H1 (cell line): ENCODE data around the gene KRT222. TPM values are rescaled to one million over a fixed set of nuclear protein-coding genes. Genes with fewer than 3 reads are reported as not detected.

Experiments used
- CTCF ChIA-PET: fragments of 300-600 bp; sonication (Branson Sonifier 250); formaldehyde crosslinking; loops from one replicate; lab custom pipeline; 2021; ENCODE audit not compliant: partially characterized antibody; lab: Charles Lee
- POLR2A ChIA-PET: fragments of 300-600 bp; sonication (Branson Sonifier 250); formaldehyde crosslinking; loops from one replicate; lab custom pipeline; 2021; ENCODE audit warnings: inconsistent platforms; ENCODE audit not compliant: partially characterized antibody; lab: Charles Lee
- DNase-seq, 2 experiments: peaks; one replicate each; pipeline versions ENCODE4 v3.0.0 to v3.0.0-alpha.2; 2010 to 2022; ENCODE audit warnings: low spot score in 2 of 2, low read depth in 1 of 2, mixed read lengths in 1 of 2
- FAIRE-seq: peaks from 2 replicates; lab custom pipeline; 2011; peaks lifted over from hg19 to GRCh38; lab: Jason Lieb, UNC
- H2AFZ ChIP-seq: 2 replicates; pipeline ENCODE4 v1.8.1; 2012; ENCODE audit warnings: low read length, inconsistent platforms
- H2AK5ac ChIP-seq: 2 replicates; pipeline ENCODE4 v1.6.1; 2013; ENCODE audit warnings: low read depth, low read length
- H2BK120ac ChIP-seq: replicated peaks from 2 replicates; pipeline ENCODE3; 2013; ENCODE audit warnings: low read depth, low read length, inconsistent platforms
- H2BK12ac ChIP-seq: 2 replicates; pipeline ENCODE4 v1.6.1; 2013; ENCODE audit warnings: low read depth, low read length
- H2BK15ac ChIP-seq: 2 replicates; pipeline ENCODE4 v1.6.1; 2013; ENCODE audit warnings: low read length
- H2BK20ac ChIP-seq: 2 replicates; pipeline ENCODE4 v1.6.1; 2013; ENCODE audit warnings: low read length
- H2BK5ac ChIP-seq: 2 replicates; pipeline ENCODE4 v1.6.1; 2013; ENCODE audit warnings: low read depth, low read length
- H3K14ac ChIP-seq: 2 replicates; pipeline ENCODE4 v1.6.1; 2013; ENCODE audit warnings: inconsistent platforms; ENCODE audit not compliant: insufficient read length
- H3K18ac ChIP-seq: 2 replicates; pipeline ENCODE4 v1.6.1; 2013; ENCODE audit warnings: low read length; ENCODE audit errors: extremely low read depth
- H3K23ac ChIP-seq: 2 replicates; pipeline ENCODE4 v1.6.1; 2013; ENCODE audit warnings: inconsistent platforms; ENCODE audit not compliant: insufficient read length
- H3K23me2 ChIP-seq: 2 replicates; pipeline ENCODE4 v1.6.1; 2013; ENCODE audit warnings: low read depth, low read length
- H3K27ac ChIP-seq: 2 replicates; pipeline ENCODE4 v1.6.1; 2011; ENCODE audit warnings: low read depth, low read length, inconsistent platforms
- H3K27me3 ChIP-seq, 4 experiments: replicated peaks in 1 of 4; 1 replicate in 1 of 4; 2 replicates in 3 of 4; pipeline versions ENCODE4 v1.6.1 to v1.8.1; 2011 to 2013; ENCODE audit warnings: low read length in 3 of 4, mild to moderate bottlenecking in 3 of 4, inconsistent platforms in 2 of 4, mixed read lengths in 2 of 4, moderate library complexity in 1 of 4; ENCODE audit not compliant: control insufficient read depth in 3 of 4, insufficient read depth in 3 of 4; ENCODE audit errors: extremely low read depth in 1 of 4
- H3K36me3 ChIP-seq, 4 experiments: 2 replicates each; pipeline versions ENCODE4 v1.6.1 to v1.8.1; 2011 to 2013; ENCODE audit warnings: mild to moderate bottlenecking in 4 of 4, low read length in 3 of 4, moderate library complexity in 2 of 4, control low read depth in 1 of 4, inconsistent platforms in 1 of 4; ENCODE audit not compliant: insufficient read depth in 4 of 4, control insufficient read depth in 2 of 4
- H3K4ac ChIP-seq: replicated peaks from 2 replicates; pipeline ENCODE3; 2013; ENCODE audit warnings: low read length, low read depth, mixed read lengths, inconsistent platforms; ENCODE audit not compliant: insufficient read length
- H3K4me1 ChIP-seq, 4 experiments: replicated peaks in 1 of 4; 1 replicate in 1 of 4; 2 replicates in 3 of 4; pipeline versions ENCODE4 v1.6.1 to v1.8.1; 2011 to 2013; ENCODE audit warnings: low read length in 3 of 4, inconsistent platforms in 2 of 4, mixed read lengths in 1 of 4; ENCODE audit not compliant: insufficient read depth in 4 of 4, control insufficient read depth in 3 of 4
- H3K4me2 ChIP-seq, 2 experiments: 2 replicates each; pipeline versions ENCODE4 v1.6.1 to v1.8.1; 2011 to 2013; ENCODE audit warnings: low read depth in 2 of 2, low read length in 2 of 2, control low read depth in 1 of 2, inconsistent platforms in 1 of 2, mild to moderate bottlenecking in 1 of 2; ENCODE audit not compliant: insufficient read depth in 1 of 2
- H3K4me3 ChIP-seq, 4 experiments: fragments of 200-600, 300-600 bp in 1 of 4; sonication (generic), shearing (Covaris generic), sonication (Bioruptor Twin) in 1 of 4; 2 replicates each; pipeline versions ENCODE4 v1.5.1 to v1.8.1; 2011 to 2016; ENCODE audit warnings: low read length in 4 of 4, low read depth in 3 of 4, control low read depth in 2 of 4, inconsistent platforms in 2 of 4, mild to moderate bottlenecking in 2 of 4, mixed read lengths in 1 of 4, moderate library complexity in 1 of 4; ENCODE audit not compliant: insufficient read depth in 2 of 4; ENCODE audit errors: extremely low read depth in 1 of 4
- H3K56ac ChIP-seq: replicated peaks from 2 replicates; pipeline ENCODE3; 2013; ENCODE audit warnings: low read depth, mild to moderate bottlenecking, mixed read lengths, low read length, inconsistent platforms; ENCODE audit not compliant: insufficient read length
- H3K79me1 ChIP-seq: 2 replicates; pipeline ENCODE4 v1.6.1; 2013; ENCODE audit warnings: low read depth, low read length, control low read depth
- H3K79me2 ChIP-seq, 2 experiments: 2 replicates each; pipeline versions ENCODE4 v1.6.1 to v1.8.1; 2012 to 2013; ENCODE audit warnings: low read length in 2 of 2, mild to moderate bottlenecking in 2 of 2, inconsistent platforms in 1 of 2; ENCODE audit not compliant: insufficient read depth in 2 of 2, control insufficient read depth in 1 of 2
- H3K9ac ChIP-seq, 4 experiments: replicated peaks in 1 of 4; 1 replicate in 1 of 4; 2 replicates in 3 of 4; pipeline versions ENCODE4 v1.6.1 to v1.8.1; 2011 to 2013; ENCODE audit warnings: low read depth in 3 of 4, low read length in 3 of 4, control low read depth in 2 of 4, mild to moderate bottlenecking in 2 of 4, moderate library complexity in 2 of 4, inconsistent platforms in 1 of 4; ENCODE audit errors: extremely low read depth in 1 of 4
- H3K9me3 ChIP-seq, 2 experiments: 2 replicates each; pipeline versions ENCODE4 v1.6.1 to v1.8.1; 2012 to 2013; ENCODE audit warnings: mild to moderate bottlenecking in 2 of 2, moderate library complexity in 2 of 2, control low read depth in 1 of 2, inconsistent platforms in 1 of 2, low read depth in 1 of 2, low read length in 1 of 2, mixed read lengths in 1 of 2; ENCODE audit not compliant: insufficient read depth in 2 of 2
- H4K20me1 ChIP-seq, 2 experiments: replicated peaks in 1 of 2; 2 replicates each; pipeline versions ENCODE3 to v1.8.1; 2011 to 2013; ENCODE audit warnings: inconsistent platforms in 2 of 2, low read length in 2 of 2, mild to moderate bottlenecking in 1 of 2; ENCODE audit not compliant: insufficient read depth in 2 of 2, control insufficient read depth in 1 of 2
- H4K5ac ChIP-seq: 2 replicates; pipeline ENCODE4 v1.6.1; 2013; ENCODE audit warnings: low read length, low read depth, mixed read lengths, inconsistent platforms; ENCODE audit not compliant: insufficient read length
- H4K8ac ChIP-seq: 2 replicates; pipeline ENCODE4 v1.8.0; 2013; ENCODE audit warnings: mild to moderate bottlenecking, moderate library complexity, low read length, inconsistent platforms; ENCODE audit not compliant: insufficient read depth; ENCODE audit errors: extremely low read depth
- H4K91ac ChIP-seq: replicated peaks from 2 replicates; pipeline ENCODE3; 2013; ENCODE audit warnings: low read length, mixed read lengths, inconsistent platforms; ENCODE audit not compliant: insufficient read length
- CEBPB ChIP-seq: IDR thresholded peaks from 2 replicates; pipeline ENCODE4 v1.6.1; 2012; ENCODE audit warnings: low read depth, low read length
- CREB1 ChIP-seq: IDR thresholded peaks from 2 replicates; pipeline ENCODE4 v1.6.1; 2012; ENCODE audit warnings: inconsistent platforms
- EZH2 ChIP-seq: fragments of 200-600 bp; sonication (generic); IDR thresholded peaks from 2 replicates; pipeline ENCODE4 v1.7.1; 2012; ENCODE audit warnings: low read depth, mild to moderate bottlenecking, moderate library complexity, low read length, inconsistent platforms; ENCODE audit not compliant: severe bottlenecking
- FOSL1 ChIP-seq: IDR thresholded peaks from 2 replicates; pipeline ENCODE4 v1.6.1; 2011; ENCODE audit warnings: mild to moderate bottlenecking, low read depth, low read length, moderate library complexity; ENCODE audit not compliant: insufficient read depth
- JUN ChIP-seq: IDR thresholded peaks from 2 replicates; pipeline ENCODE4 v1.6.1; 2011; ENCODE audit warnings: low read depth, mild to moderate bottlenecking, improper control_type of control experiment, low read length
- KDM1A ChIP-seq: fragments of 200-600, 300-600 bp; sonication (generic); IDR thresholded peaks from 2 replicates; pipeline ENCODE4 v1.7.1; 2016; ENCODE audit warnings: mild to moderate bottlenecking, low read length, borderline replicate concordance
- MAX ChIP-seq: IDR thresholded peaks from 2 replicates; pipeline ENCODE4 v1.6.1; 2012; ENCODE audit warnings: inconsistent platforms
- POLR2A ChIP-seq, 2 experiments: IDR thresholded peaks; 1 replicate in 1 of 2; 2 replicates in 1 of 2; pipeline ENCODE4 v1.6.1; 2011; ENCODE audit warnings: low read depth in 2 of 2, low read length in 2 of 2, mild to moderate bottlenecking in 2 of 2; ENCODE audit errors: control extremely low read depth in 1 of 2
- POU5F1 ChIP-seq: IDR thresholded peaks from 2 replicates; pipeline ENCODE4 v1.6.1; 2011; ENCODE audit warnings: low read depth, mild to moderate bottlenecking, low read length, moderate library complexity
- RAD21 ChIP-seq, 2 experiments: IDR thresholded peaks in 1 of 2; conservative IDR thresholded peaks in 1 of 2; 2 replicates each; pipeline ENCODE4 v1.6.1; 2011; ENCODE audit warnings: low read depth in 2 of 2, low read length in 2 of 2, improper control_type of control experiment in 1 of 2, inconsistent platforms in 1 of 2, mild to moderate bottlenecking in 1 of 2, moderate library complexity in 1 of 2
- RFX5 ChIP-seq: IDR thresholded peaks from 2 replicates; pipeline ENCODE4 v1.6.1; 2011; ENCODE audit warnings: low read depth, low read length, improper control_type of control experiment, borderline replicate concordance
- SUZ12 ChIP-seq: fragments of 200-600 bp; sonication (generic); IDR thresholded peaks from 2 replicates; pipeline ENCODE4 v1.6.1; 2012; ENCODE audit warnings: mild to moderate bottlenecking, inconsistent platforms, low read length, moderate library complexity, mixed read lengths
- TAF7 ChIP-seq: optimal IDR thresholded peaks from 2 replicates; pipeline ENCODE3; 2011; ENCODE audit warnings: low read depth, mild to moderate bottlenecking, inconsistent platforms, low read length, moderate library complexity, borderline replicate concordance
- YY1 ChIP-seq: IDR thresholded peaks from 2 replicates; pipeline ENCODE4 v1.6.1; 2011; ENCODE audit warnings: low read depth, mild to moderate bottlenecking, low read length
- WGBS, 2 experiments: shearing (Covaris generic) in 1 of 2; methylation state at CpG; one replicate each; pipeline versions ENCODE4 v1.1.6 to v1.1.7; 2013 to 2015; ENCODE audit warnings: low lambda C conversion rate in 2 of 2, mixed read lengths in 2 of 2, inconsistent platforms in 1 of 2, low coverage in 1 of 2, missing lambda C conversion rate in 1 of 2; ENCODE audit not compliant: insufficient replicate concordance in 2 of 2, insufficient coverage in 1 of 2, insufficient read length in 1 of 2; ENCODE audit errors: extremely low coverage in 1 of 2, missing lambda C conversion rate in 1 of 2; 5-methylcytosine and 5-hydroxymethylcytosine counted together
- polyA plus RNA-seq, 7 experiments: library from polyadenylated mRNA; depleted of rRNA in 3 of 7; stranded (reverse) in 5 of 7; unstranded in 2 of 7; fragments of >200 nt in 5 of 7; fragments of 200-250 nt in 2 of 7; gene quantifications; 1 replicate in 5 of 7; 2 replicates in 1 of 7; 4 replicates in 1 of 7; pipeline versions ENCODE4 v1.2.1 to v1.2.3, GENCODE V29; 2011 to 2013; ENCODE audit warnings: missing spikeins in 2 of 7, mixed read lengths in 2 of 7
- total RNA-seq: library from RNA; stranded (reverse); fragmentation: NEBNext Ultra II Directional; extraction: Animal tissue kit (Norgen Biotek cat#: 25700); gene quantifications from 2 replicates; pipeline ENCODE4 v1.2.1, GENCODE V29; 2021

Gene KRT222
- total and polyA plus RNA-seq, 2 of the 8 experiments (the other 6 are each of a cell fraction or from before 2014, with no cell fraction given) = 0.08 to 0.61 TPM

GRCh38 chr17:40695874-40696472 lies 31.0 kb upstream of the KRT222 start:
- Histone ChIP-seq H3K4me1 (no peaks in the 10 kb centered on the region), H2BK120ac (no peak overlapping the region), H4K20me1 (no peaks in the 10 kb centered on the region), H3K23me2 (no peaks in the 10 kb centered on the region), H3K4me2 (no peak overlapping the region), H3K27ac (no peak overlapping the region), H4K8ac (no peak overlapping the region), H3K56ac (no peak overlapping the region), H2BK5ac (no peak overlapping the region), H3K4ac (no peak overlapping the region), H4K91ac (no peak overlapping the region), H3K79me2 (no peaks in the 10 kb centered on the region), H2AK5ac (no peak overlapping the region), H3K23ac (no peak overlapping the region), H3K9ac (no peak overlapping the region), H4K5ac (no peak overlapping the region), H3K18ac (no peak overlapping the region), H3K9me3 (no peaks in the 10 kb centered on the region), H3K36me3 (no peaks in the 10 kb centered on the region), H3K27me3 (no peaks in the 10 kb centered on the region), H2BK20ac (no peak overlapping the region), H3K79me1 (no peaks in the 10 kb centered on the region), H2BK15ac (no peak overlapping the region), H3K14ac (no peak overlapping the region), H2BK12ac (no peak overlapping the region), H2AFZ (no peak overlapping the region), H3K4me3 (no peak overlapping the region)
- DNase-seq = no peak
- no peak for FAIRE-seq
- ChIA-PET POLR2A (interaction anchor here (0.9 kb wide), 1 partner anchor 40 kb away, joined by 3 read pairs; no protein-coding TSS in a partner anchor), CTCF (interaction anchor here (0.9 to 2.4 kb wide), 2 partner anchors 15 to 76 kb away, joined by 3 to 7 read pairs; no protein-coding TSS in a partner anchor)
- WGBS, 2 experiments = 90% methylated on average over 6 of the region's 6 CpGs; no CpG with 5 or more reads in 1 of the 2 experiments
- TF ChIP-seq SUZ12 = no peak
- TF ChIP-seq EZH2 = no peak
- no peak for TF ChIP-seq RFX5
- TF ChIP-seq CREB1 = no peak
- TF ChIP-seq RAD21 (IDR thresholded peaks at IDR 0.05 in 1 of 2, conservative IDR thresholded peaks at IDR 0.05 in 1 of 2; ENCODE audit: low read depth in 2 of 2, low read length in 2 of 2) = no peak
- TF ChIP-seq MAX = no peak
- no peak for TF ChIP-seq POU5F1
- no peak for TF ChIP-seq JUN
- no peak for TF ChIP-seq TAF7
- TF ChIP-seq YY1 = no peak
- no peak for TF ChIP-seq CEBPB
- TF ChIP-seq KDM1A = no peak
- no peak for TF ChIP-seq FOSL1
- no peak for TF ChIP-seq POLR2A (IDR thresholded peaks at IDR 0.05; ENCODE audit: control extremely low read depth in 1 of 2, low read depth in 2 of 2, low read length in 2 of 2)
